GM19463 (cell line): Measurements from ENCODE around the gene LRTM2.

Experiments used
- ATAC-seq: cut with Tn5 transposase; IDR thresholded peaks from one replicate; pipeline ENCODE4 v1.9.1; 2021; ENCODE audit warnings: mild to moderate bottlenecking, moderate library complexity; ENCODE audit not compliant: unreplicated experiment

Gene LRTM2

DNA sequence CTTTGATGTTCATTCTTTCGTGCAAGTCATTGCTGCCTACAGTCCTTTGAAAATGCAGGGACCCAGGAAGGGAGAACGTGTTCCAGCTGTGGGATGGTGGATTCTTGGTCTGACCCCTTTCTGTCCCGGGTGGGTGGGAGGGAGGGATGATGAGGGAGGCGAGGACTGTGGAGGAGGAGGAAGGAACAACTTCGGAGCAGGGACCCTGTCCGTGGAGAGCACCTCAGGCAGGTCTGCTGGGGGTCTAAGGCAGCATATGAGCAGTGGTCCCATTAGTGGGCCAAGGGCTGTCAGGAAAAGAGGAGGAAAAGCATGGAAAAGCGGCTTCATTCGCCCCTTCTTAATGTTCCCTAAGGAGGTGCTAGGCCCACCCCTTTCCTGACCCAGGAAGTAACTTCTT, 62.0 kb downstream of the LRTM2 start:
- ATAC-seq = no peak

- ATAC-seq = no peak
Measured at GRCh38 chr12:1882850-1883470, 62.6 kb downstream of the LRTM2 start.

DNA sequence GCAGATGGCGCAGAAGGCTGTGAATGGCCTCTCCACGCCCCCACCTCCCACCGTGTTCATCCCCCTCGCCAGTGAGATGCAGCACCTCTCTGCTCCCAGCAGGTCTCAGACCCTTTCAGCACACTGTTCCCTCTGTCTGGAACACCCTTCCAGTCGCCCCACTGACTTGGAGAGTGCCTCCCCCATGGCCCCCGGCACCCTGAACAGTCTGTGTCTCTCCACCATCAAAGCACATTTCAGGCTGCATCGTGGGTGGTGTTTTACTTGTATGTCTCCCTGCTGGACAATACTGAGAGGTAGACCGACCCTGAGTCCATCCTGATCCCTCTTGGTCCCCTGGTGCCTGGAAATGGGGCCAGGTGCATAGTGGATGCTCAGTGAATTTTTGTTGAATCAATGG, 63.1 kb downstream of the LRTM2 start:
- no peak for ATAC-seq

GRCh38 chr12:1884651-1885050, 64.3 kb downstream of the LRTM2 start:
- ATAC-seq = no peak

DNA sequence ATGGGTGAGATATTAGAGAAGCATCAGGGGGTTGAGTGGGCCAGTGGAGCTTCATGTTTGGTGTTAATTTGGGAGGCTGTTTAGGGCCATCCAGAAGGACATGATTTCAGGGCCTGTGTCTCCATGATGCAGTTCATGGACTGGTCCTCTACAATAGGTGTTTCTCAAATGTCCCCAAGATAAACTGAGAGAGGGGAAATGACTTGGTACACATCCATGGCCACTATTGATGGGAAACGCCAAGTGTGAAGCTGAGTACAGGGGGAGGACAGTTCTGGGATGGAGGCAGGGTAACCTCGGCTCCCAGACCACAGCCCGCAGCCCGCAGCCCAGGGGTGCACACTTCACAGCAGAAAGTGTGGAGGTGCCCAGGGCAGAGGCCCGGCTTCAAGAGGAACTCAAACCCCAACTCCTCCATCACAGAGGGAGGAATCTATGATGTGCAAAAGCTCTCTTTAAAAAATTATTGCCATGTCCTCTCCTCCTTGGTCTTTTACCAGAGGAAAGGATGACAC, 64.8 kb downstream of the LRTM2 start:
- no peak for ATAC-seq

GRCh38 chr12:1885599-1886245, 65.4 kb downstream of the LRTM2 start:
- no peak for ATAC-seq
